ENCODE data around the gene FAM210A.

DNA sequence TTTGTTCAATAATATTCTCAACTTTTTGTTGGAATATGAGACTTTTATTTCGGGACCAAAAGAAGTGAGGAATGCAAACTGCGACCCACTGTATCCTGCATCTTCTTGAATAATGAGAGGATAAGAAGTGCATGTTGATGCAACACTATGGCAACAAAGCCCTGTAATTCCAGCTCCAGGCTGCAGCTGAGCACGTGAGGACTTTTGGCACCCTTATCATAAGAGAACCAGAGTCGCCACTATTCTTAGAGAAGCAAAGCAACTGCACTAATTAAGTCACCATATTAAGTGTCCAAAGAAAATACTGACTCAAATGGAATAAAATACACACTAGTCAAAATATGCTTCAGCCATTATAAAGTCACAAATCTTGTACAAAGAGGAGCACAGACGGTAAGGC lies 65.8 kb downstream of the FAM210A start:
- TF ChIP-seq CTCF (IDR thresholded peaks at IDR 0.05) (no peak), POLR2AphosphoS5 (IDR thresholded peaks at IDR 0.05) (no peak)

All from prostate gland (tissue), 2 donors.